ENCODE results near the gene CERT1.

DNA sequence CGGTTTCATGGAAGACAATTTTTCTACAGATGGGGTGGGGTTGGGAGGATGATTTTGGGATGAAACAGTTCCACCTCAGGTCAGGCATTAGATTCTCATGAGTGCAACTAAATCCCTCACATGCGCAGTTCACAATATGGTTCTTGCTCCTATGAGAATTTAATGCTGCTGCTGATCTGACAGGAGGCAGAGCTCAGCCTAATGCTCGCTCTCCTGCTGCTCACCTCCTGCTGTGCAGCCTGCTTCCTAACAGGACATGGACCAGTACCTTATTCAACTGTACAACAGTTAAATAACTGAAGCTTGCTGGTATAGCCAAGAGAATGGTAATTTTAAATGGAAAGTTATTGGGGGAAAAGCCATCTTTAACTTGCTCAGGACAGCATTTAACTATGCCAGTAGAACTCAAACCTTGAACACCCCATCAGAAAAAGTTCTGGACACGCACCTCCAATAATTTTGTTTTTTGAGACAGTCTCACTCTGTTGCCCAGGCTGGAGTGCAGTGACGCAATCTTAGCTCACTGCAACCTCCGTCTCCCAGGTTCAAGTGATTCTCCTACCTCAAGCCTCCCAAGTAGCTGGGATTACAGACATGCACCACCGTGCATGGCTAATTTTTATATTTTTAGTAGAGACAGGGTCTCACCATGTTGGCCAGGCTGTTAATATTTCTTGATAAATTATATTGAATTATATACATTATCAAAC is 146.7 kb downstream of the CERT1 start:
- TF ChIP-seq, protein P1, sequence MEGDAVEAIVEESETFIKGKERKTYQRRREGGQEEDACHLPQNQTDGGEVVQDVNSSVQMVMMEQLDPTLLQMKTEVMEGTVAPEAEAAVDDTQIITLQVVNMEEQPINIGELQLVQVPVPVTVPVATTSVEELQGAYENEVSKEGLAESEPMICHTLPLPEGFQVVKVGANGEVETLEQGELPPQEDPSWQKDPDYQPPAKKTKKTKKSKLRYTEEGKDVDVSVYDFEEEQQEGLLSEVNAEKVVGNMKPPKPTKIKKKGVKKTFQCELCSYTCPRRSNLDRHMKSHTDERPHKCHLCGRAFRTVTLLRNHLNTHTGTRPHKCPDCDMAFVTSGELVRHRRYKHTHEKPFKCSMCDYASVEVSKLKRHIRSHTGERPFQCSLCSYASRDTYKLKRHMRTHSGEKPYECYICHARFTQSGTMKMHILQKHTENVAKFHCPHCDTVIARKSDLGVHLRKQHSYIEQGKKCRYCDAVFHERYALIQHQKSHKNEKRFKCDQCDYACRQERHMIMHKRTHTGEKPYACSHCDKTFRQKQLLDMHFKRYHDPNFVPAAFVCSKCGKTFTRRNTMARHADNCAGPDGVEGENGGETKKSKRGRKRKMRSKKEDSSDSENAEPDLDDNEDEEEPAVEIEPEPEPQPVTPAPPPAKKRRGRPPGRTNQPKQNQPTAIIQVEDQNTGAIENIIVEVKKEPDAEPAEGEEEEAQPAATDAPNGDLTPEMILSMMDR (IDR thresholded peaks at IDR 0.05), result no peak
- no peak for TF ChIP-seq POLR2A (IDR thresholded peaks at IDR 0.05)
